AG09309 (cell line): ENCODE results near the gene KCNIP3.
"Not testable (repeated sequence)": the region's sequence is repeated elsewhere in the genome, so short reads cannot be mapped to it uniquely, and the experiment has no call there.

Experiments
- DNase-seq: peaks from one replicate; pipeline ENCODE4 v3.0.0-alpha.2; 2010; ENCODE audit warnings: low read depth
- H3K4me3 ChIP-seq: 2 replicates; pipeline ENCODE4 v1.5.1; 2011; ENCODE audit warnings: mild to moderate bottlenecking, low read depth, low read length, moderate library complexity; ENCODE audit not compliant: control insufficient read depth
- TF ChIP-seq, protein P1 (sequence below): IDR thresholded peaks from 2 replicates; pipeline ENCODE4 v1.5.1; 2011; ENCODE audit warnings: mild to moderate bottlenecking, low read depth, low read length, inconsistent platforms; ENCODE audit not compliant: insufficient read depth, control insufficient read depth; ENCODE audit errors: missing control alignments

Gene KCNIP3

DNA sequence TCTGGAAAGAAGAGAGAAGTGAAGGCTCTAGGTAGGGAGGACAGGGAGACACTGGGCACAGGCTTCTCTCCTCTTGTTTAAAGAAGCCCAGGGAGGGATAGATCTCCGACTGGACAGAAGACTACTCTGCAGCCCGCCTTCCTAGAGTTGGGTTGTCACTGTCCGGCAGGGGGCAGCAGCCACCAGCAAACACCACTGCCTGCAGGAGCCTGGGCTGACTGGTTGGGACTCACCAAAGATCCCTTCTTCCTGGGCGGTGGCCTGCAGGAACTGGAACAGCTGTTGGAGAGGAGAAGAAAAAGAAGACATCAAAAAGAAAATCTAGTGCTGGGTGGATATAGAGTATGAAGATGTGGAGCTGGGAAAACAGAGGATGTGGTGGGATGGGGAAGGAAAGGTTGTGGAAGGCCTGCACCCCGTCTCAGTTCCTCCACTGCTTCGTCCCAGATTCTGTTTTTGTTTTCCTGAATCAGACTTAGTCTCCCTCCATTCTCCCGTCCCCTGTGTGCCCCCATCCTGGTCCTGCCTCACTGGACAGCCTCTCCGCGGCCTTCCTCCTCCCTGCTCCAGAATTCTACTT, 117.0 kb downstream of the KCNIP3 start:
- peak; percentile 20 for DNase-seq
- TF ChIP-seq, protein P1, sequence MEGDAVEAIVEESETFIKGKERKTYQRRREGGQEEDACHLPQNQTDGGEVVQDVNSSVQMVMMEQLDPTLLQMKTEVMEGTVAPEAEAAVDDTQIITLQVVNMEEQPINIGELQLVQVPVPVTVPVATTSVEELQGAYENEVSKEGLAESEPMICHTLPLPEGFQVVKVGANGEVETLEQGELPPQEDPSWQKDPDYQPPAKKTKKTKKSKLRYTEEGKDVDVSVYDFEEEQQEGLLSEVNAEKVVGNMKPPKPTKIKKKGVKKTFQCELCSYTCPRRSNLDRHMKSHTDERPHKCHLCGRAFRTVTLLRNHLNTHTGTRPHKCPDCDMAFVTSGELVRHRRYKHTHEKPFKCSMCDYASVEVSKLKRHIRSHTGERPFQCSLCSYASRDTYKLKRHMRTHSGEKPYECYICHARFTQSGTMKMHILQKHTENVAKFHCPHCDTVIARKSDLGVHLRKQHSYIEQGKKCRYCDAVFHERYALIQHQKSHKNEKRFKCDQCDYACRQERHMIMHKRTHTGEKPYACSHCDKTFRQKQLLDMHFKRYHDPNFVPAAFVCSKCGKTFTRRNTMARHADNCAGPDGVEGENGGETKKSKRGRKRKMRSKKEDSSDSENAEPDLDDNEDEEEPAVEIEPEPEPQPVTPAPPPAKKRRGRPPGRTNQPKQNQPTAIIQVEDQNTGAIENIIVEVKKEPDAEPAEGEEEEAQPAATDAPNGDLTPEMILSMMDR = peak; percentile 87
- not testable (repeated sequence) for H3K4me3 ChIP-seq

DNA sequence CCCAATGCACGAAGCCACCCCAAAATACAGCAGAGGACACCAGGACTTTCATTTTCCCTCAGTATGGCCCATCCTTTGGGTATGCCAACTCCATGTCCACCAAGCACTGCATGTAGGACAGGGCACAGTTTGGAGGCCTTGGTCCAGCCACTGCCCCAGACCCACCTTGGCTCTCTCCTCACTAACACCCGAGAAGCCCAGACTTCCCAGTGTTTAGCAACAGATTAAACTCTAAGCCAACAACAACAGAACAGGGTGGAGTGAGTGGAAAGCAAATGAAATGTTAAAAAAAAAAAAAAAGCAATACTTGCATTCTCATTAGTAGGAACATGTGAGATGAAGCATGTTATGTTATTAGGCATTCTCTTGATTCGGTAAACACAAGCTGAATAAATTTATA, 118.0 kb downstream of the KCNIP3 start:
- not testable (repeated sequence) for H3K4me3 ChIP-seq, DNase-seq

DNA sequence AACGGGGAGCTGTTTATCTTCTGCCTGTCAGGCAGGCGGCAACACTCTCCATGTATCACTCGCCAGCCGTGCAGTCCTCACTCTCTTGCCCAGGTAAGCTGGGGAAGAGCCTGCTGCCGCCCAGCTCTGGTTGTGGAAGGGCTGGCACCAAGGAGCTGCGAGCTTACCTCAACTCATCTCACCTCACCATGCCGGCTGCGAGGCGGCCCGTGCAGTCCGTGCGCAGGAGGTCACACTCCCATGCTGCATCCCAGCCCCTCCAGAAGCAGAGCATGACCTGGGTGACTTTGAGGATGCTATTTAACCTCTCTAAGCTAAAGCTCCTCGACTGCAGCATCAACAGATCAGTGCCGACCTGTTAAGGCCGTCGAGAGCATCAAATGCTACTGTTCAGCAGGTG, 118.4 kb downstream of the KCNIP3 start:
- H3K4me3 ChIP-seq, DNase-seq: not testable (repeated sequence)

DNA sequence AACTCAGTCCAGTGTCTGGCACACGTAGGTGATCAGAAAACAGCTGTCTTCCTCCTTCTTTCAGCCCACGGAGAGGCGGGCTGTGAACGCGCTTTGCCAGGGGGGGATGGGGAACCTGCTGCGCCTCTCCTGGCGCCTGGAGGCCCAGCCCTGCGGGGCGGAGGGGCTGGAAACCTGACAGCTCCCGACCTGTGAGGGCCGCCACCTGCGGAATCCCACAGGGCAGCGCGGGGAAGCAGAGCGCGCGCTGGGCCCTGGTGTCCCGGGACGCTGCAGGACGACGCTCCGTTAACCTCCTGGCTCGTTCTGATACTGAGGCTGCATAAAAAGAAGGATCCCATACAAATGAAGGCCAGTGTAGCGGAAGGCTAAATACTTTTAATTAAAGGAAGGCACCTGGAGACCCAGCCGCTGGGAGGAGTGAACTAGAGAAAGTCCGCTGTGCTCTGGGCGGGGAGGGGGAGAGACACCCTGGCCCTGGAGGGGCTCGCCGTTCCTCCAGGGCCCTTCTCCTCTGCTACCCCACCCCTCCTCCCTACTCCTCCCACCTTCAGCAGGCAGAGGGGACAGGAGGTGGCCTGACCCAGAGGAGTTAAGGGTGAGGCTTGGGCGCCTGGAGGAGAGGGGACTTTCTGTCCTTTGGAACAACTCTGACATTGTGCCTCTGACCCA, 130.2 kb downstream of the KCNIP3 start:
- not testable (repeated sequence) for H3K4me3 ChIP-seq, DNase-seq

DNA sequence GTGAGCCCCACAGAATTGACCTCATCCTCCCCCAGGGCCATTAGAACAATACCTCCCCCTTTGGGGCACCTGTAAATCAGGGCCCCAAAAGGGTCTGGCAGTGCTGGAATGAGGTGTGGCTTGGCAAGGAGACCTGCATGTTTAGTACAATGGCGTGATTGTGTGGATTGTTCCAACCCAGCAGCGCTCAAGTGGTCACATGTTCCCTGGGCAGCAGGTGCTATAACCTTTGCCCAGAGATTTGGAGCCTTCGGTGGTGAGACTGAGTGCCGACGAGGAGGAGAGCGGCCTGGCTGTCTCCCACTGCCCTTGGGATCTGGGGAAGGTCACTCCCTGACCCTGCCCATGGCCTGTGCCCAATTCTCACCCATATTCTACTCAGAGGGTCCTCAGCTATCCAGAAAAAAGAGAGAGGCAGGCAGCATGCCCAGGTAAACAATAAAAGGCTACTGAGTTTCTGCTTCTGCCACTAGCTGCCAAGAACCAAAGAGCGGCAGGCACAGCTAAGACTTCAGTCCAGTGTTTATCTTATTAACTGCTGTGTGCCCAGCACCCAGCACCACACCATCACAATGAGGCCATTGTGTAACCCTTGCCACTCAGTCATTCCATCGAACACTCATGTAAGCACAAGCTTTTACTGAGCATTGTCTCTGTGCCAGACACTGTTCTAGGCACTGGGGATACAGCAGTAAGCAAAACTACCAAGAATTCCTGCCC, 132.8 kb downstream of the KCNIP3 start:
- not testable (repeated sequence) for DNase-seq

DNA sequence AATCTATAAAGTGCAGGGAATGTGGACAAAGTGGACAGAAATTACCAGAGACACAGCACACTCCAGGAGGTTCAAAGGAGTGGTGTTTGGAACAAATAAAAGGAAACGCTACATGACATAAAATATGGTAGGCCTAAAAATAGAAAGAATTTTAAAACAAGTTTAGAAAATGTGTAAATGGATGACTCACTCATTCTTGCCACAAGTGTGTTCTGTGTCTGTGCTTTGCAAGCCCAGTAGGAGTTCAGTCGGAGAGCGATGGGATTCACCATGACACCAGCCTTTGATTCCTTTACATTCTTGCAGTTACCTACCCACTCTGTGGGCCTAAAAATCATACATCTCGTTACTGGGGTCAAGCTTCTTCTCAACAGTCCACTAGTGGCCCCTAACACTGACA, 136.2 kb downstream of the KCNIP3 start:
- H3K4me3 ChIP-seq, DNase-seq: not testable (repeated sequence)

More for the DNA sequence above, 132.8 kb downstream of the KCNIP3 start:
- H3K4me3 ChIP-seq = not testable (repeated sequence)

DNA sequence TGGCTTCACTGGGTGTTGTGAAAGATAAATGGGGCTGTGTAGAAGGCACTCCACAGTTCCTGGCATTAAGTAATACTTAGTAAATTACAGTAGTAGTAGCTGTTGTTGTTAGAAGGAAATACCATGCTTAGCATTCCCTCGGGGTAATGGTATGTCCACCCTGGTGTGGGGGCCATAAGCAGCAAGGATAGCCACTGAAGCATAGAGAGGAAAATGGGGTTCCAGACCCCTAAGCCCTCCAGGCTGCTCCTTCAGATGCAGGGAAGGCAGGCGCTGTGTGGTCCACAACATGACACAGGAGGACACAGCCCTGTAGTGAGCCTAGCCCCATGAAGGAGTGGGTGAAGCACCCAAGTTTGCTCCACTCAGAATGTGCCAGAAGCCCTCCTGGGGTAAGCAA, 136.8 kb downstream of the KCNIP3 start:
- not testable (repeated sequence) for H3K4me3 ChIP-seq

DNA sequence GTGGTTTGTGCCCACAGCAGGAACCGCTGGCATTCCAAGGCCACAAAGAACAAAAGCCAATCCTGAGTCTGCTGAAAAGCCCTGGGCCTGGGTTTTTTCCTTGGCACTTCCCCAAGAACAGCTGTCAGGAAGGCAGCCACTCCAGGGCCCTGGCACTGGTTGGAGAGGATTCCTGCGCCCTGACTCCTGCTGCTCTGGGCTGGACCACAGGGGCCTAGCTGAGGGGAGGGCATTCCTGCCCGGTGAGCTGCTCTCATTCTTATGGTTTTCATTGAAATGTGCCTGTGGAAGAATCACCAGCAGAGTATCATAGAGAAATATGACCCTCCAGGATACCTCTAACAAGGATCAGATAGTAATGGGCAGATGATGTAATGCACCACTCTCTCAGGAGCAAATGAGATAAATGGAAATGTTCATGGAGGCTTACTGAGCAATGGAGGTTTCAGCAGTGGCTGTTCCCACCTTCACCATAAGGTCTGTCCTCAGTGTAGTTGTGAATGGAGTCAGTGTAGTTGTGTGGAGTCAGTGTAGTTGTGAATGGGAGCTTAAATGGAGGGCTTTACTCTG, 137.4 kb downstream of the KCNIP3 start:
- DNase-seq = peak; percentile 17
- not testable (repeated sequence) for H3K4me3 ChIP-seq

More for the DNA sequence above, 136.8 kb downstream of the KCNIP3 start:
- DNase-seq = not testable (repeated sequence)

DNA sequence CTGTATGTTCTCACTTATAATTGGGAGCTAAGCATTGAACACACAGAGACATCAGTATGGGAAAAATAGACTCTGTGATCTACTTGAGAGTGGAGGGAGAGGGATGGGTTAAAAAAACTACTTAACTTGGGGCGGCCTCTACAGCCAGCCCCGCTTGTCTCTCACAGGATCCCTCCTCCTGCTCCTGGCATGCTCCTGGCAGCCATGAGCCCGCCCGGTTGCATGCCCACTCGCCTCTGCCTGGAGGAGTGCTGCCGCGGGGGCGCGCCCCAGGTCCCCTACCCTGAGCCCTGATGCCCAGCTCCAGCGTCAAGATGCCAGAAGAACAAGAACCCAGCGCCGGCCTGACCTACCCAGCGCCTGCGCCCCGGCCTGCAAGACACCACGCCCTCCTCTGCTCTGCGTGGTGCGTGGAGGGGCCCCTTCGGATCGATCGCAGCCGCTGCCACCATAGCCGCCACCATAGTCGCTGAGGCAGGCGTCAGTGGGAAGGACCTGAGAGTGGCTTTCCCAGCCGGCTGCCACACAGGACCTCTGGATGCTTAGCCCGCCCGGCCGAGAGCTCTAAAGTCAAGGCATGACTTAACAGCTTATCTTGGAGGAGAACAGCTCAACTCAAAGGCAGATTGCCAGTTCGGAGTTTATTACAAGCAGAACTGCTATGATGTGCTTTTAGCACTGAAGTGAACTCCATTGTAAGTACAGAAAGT, 138.2 kb downstream of the KCNIP3 start:
- H3K4me3 ChIP-seq, DNase-seq: not testable (repeated sequence)
